Vagina (tissue), 2 donors: ENCODE results near the gene NAV2.

Experiments
- POLR2AphosphoS5 ChIP-seq, 2 donors: sonication (generic); formaldehyde crosslinking; IDR thresholded peaks; one replicate each; pipeline ENCODE4 v1.9.0; 2017; ENCODE audit warnings: antibody characterized with exemption in 2 of 2, mild to moderate bottlenecking in 2 of 2, low read depth in 1 of 2; ENCODE audit not compliant: insufficient read depth in 1 of 2
- TF ChIP-seq, protein P1 (sequence below), 3 experiments: fragments of 450-650 bp in 2 of 3; fragments of 200-600 bp in 1 of 3; sonication (generic) in 1 of 3; IDR thresholded peaks; one replicate each; pipeline ENCODE4 v1.5.1; 2017 to 2019; ENCODE audit warnings: antibody characterized with exemption in 3 of 3, mild to moderate bottlenecking in 2 of 3, moderate library complexity in 2 of 3

DNA sequence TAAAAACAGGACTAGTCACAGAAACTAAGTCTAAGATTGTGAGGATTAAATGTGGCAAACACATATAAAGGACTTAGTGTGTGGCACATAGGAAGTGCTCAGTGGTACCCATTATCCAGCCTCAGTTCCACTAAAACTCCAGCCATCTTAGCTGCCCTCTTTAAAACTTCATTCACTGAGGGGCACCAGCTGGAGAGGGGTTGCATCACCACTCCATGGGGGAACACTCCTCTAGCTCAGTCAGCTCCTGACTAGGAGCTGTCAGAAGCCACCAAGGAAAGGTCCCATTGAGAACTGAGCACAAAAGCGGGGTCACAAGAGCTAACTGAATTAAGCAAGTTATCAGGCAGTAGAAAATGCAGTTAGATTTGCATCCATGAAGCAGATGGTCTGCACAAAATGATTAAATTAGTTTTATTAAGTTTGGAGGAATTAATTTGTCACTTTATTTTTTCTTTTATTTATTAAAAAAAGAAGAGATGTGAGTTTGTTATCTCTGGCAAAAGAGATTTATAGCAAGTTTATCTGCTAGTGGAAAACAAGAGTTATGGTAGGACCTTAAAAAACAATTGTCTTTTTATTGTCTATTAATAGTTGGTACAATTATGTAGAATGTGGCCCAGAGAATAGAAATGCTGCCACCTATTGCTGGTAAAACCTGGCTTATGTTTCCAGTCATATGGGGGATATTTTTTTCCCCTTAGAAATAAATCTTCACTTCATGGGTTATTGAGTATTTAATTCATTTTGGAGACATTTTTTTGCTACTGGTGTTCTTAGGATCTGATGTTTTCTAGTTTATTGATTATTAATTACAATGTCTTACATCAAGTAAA is 95.7 kb downstream of the NAV2 start:
- TF ChIP-seq, protein P1, sequence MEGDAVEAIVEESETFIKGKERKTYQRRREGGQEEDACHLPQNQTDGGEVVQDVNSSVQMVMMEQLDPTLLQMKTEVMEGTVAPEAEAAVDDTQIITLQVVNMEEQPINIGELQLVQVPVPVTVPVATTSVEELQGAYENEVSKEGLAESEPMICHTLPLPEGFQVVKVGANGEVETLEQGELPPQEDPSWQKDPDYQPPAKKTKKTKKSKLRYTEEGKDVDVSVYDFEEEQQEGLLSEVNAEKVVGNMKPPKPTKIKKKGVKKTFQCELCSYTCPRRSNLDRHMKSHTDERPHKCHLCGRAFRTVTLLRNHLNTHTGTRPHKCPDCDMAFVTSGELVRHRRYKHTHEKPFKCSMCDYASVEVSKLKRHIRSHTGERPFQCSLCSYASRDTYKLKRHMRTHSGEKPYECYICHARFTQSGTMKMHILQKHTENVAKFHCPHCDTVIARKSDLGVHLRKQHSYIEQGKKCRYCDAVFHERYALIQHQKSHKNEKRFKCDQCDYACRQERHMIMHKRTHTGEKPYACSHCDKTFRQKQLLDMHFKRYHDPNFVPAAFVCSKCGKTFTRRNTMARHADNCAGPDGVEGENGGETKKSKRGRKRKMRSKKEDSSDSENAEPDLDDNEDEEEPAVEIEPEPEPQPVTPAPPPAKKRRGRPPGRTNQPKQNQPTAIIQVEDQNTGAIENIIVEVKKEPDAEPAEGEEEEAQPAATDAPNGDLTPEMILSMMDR (IDR thresholded peaks at IDR 0.05) = no peak
- no peak for TF ChIP-seq POLR2AphosphoS5 (IDR thresholded peaks at IDR 0.05; ENCODE audit: insufficient read depth in 1 of 2, low read depth in 1 of 2)
